Panc1 (cell line): Measurements from ENCODE around the gene GSTK1. TPM values are rescaled to one million over a fixed set of nuclear protein-coding genes. Genes with fewer than 3 reads are reported as not detected.

Experiments
- ATAC-seq: fragments of 200-7000 bp; cut with Tn5 transposase; 2 replicates; pipeline ENCODE4 v1.9.1; 2020; ENCODE audit warnings: mild to moderate bottlenecking, moderate library complexity
- BruUV-seq: library from RNA; stranded (reverse); fragments of 400-500 nt; replicated peaks from 2 replicates; lab custom pipeline; 2021; lab: Mats Ljungman, UMichigan
- CTCF ChIA-PET: fragments of 300-600 bp; sonication (Branson Sonifier 250); formaldehyde crosslinking; loops from one replicate; lab custom pipeline; 2022; ENCODE audit warnings: antibody characterized with exemption; lab: Charles Lee
- POLR2A ChIA-PET: fragments of 300-600 bp; sonication (Branson Sonifier 250); formaldehyde crosslinking; loops from one replicate; lab custom pipeline; 2022; ENCODE audit warnings: antibody characterized with exemption; lab: Charles Lee
- DNase-seq: peaks from one replicate; pipeline ENCODE4 v3.0.0-alpha.2; 2010; ENCODE audit warnings: low read depth, low spot score
- H3K27ac ChIP-seq: 2 replicates; pipeline ENCODE4 v1.5.1; 2011; ENCODE audit warnings: mild to moderate bottlenecking, low read length, inconsistent platforms
- H3K27me3 ChIP-seq: fragments of 200-500 bp; sonication (Bioruptor generic); 2 replicates; pipeline ENCODE4 v1.6.0; 2014; ENCODE audit warnings: low read length, inconsistent platforms; ENCODE audit not compliant: control insufficient read depth, insufficient read depth
- H3K36me3 ChIP-seq: fragments of 200-500 bp; sonication (Bioruptor generic); 2 replicates; pipeline ENCODE4 v1.5.1; 2014; ENCODE audit warnings: inconsistent platforms, mild to moderate bottlenecking, low read length, moderate library complexity; ENCODE audit not compliant: control insufficient read depth, insufficient read depth
- H3K4me1 ChIP-seq: 2 replicates; pipeline ENCODE4 v1.5.1; 2011; ENCODE audit warnings: inconsistent platforms, mild to moderate bottlenecking, low read length, moderate library complexity; ENCODE audit not compliant: control insufficient read depth, insufficient read depth
- H3K4me3 ChIP-seq, 2 experiments: 2 replicates each; pipeline ENCODE4 v1.5.1; 2011 to 2012; ENCODE audit warnings: low read depth in 2 of 2, low read length in 2 of 2, mild to moderate bottlenecking in 2 of 2, inconsistent platforms in 1 of 2, moderate library complexity in 1 of 2
- H3K9me3 ChIP-seq: fragments of 200-500 bp; sonication (Bioruptor generic); 2 replicates; pipeline ENCODE4 v1.5.1; 2014; ENCODE audit warnings: low read depth, mild to moderate bottlenecking, inconsistent platforms, low read length, moderate library complexity; ENCODE audit not compliant: control insufficient read depth, insufficient read depth
- POLR2AphosphoS5 ChIP-seq: IDR thresholded peaks from 2 replicates; pipeline ENCODE4 v1.6.1; 2012; ENCODE audit warnings: mild to moderate bottlenecking, low read depth, low read length, moderate library complexity
- SIN3A ChIP-seq: IDR thresholded peaks from 2 replicates; pipeline ENCODE4 v1.6.1; 2012; ENCODE audit warnings: low read depth, mild to moderate bottlenecking, low read length, moderate library complexity, borderline replicate concordance; ENCODE audit not compliant: insufficient read depth
- TCF7L2 ChIP-seq: IDR thresholded peaks from 2 replicates; pipeline ENCODE4 v1.6.1; 2011; ENCODE audit warnings: mild to moderate bottlenecking, low read depth, low read length, inconsistent platforms
- in situ Hi-C: cut with HindIII; loops from 2 replicates; pipeline ENCODE4 v1.10.0; 2016; ENCODE audit warnings: low sequenced_read_pairs, low pct_unique_long_range_greater_than_20kb
- intact Hi-C: fragments of 100-400 bp; cut with micrococcal nuclease; formaldehyde crosslinking; loops from one replicate; pipeline ENCODE4 v1.10.0; 2022; ENCODE audit not compliant: unreplicated experiment
- total RNA-seq: library from RNA; stranded (reverse); gene quantifications from one replicate; pipeline ENCODE4 v1.2.1, GENCODE V29; 2021; ENCODE audit not compliant: unreplicated experiment
- TF ChIP-seq, protein P1 (sequence below), 2 experiments: IDR thresholded peaks; 2 replicates each; pipeline ENCODE4 v1.6.1; 2011 to 2012; ENCODE audit warnings: low read depth in 2 of 2, control low read depth in 1 of 2, low read length in 1 of 2, mild to moderate bottlenecking in 1 of 2, moderate library complexity in 1 of 2; ENCODE audit not compliant: insufficient read depth in 1 of 2
- TF ChIP-seq, protein P2 (sequence below): fragments of 450-650 bp; IDR thresholded peaks from 2 replicates; pipeline ENCODE4 v1.5.1; 2017; ENCODE audit warnings: mild to moderate bottlenecking

GSTK1 gene
- total RNA-seq, 1 experiment from 2014 or later, result 100 TPM

DNA sequence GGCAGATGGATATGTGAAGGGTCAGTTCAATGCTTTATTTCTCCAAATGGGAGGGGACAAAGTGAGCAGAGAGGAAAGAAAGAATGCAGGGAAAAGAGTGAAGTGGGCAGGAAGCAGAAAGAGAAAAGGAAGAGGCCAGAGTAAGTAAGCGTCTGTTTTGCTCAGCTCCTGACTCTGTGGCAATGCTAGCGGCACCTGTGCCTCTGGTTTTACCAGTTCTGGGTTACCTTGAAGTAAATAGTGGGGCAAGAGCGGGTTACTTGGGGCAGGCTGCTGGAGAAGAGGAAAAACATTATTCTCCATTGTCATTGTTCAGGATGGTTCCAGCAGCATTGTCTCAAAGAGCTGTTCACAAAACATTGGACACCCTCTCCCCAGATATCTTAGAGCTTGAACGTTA is 39.5 kb upstream of the GSTK1 start:
- BruUV-seq, result no TSS peak
- ATAC-seq (no peak), DNase-seq (no peak)
- POLR2A ChIA-PET, result no interaction called here
- Histone ChIP-seq H3K9me3 (no peaks in the 10 kb centered on the region), H3K36me3 (no peaks in the 10 kb centered on the region), H3K27me3 (peaks cover 11% of the 10 kb centered on the region), H3K4me1 (no peaks in the 10 kb centered on the region), H3K4me3 (no peak overlapping the region), H3K27ac (no peak overlapping the region)
- in situ Hi-C loops (loop anchor here (25.0 kb wide), 1 partner anchor 211 kb away; no protein-coding TSS in a partner anchor), intact Hi-C loops (no loop called here)
- CTCF ChIA-PET, result no interaction called here
- TF ChIP-seq, protein P1, sequence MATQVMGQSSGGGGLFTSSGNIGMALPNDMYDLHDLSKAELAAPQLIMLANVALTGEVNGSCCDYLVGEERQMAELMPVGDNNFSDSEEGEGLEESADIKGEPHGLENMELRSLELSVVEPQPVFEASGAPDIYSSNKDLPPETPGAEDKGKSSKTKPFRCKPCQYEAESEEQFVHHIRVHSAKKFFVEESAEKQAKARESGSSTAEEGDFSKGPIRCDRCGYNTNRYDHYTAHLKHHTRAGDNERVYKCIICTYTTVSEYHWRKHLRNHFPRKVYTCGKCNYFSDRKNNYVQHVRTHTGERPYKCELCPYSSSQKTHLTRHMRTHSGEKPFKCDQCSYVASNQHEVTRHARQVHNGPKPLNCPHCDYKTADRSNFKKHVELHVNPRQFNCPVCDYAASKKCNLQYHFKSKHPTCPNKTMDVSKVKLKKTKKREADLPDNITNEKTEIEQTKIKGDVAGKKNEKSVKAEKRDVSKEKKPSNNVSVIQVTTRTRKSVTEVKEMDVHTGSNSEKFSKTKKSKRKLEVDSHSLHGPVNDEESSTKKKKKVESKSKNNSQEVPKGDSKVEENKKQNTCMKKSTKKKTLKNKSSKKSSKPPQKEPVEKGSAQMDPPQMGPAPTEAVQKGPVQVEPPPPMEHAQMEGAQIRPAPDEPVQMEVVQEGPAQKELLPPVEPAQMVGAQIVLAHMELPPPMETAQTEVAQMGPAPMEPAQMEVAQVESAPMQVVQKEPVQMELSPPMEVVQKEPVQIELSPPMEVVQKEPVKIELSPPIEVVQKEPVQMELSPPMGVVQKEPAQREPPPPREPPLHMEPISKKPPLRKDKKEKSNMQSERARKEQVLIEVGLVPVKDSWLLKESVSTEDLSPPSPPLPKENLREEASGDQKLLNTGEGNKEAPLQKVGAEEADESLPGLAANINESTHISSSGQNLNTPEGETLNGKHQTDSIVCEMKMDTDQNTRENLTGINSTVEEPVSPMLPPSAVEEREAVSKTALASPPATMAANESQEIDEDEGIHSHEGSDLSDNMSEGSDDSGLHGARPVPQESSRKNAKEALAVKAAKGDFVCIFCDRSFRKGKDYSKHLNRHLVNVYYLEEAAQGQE (IDR thresholded peaks at IDR 0.05; ENCODE audit: insufficient read depth in 1 of 2, low read depth in 2 of 2, low read length in 1 of 2), result no peak
- no peak for TF ChIP-seq SIN3A
- TF ChIP-seq, protein P2, sequence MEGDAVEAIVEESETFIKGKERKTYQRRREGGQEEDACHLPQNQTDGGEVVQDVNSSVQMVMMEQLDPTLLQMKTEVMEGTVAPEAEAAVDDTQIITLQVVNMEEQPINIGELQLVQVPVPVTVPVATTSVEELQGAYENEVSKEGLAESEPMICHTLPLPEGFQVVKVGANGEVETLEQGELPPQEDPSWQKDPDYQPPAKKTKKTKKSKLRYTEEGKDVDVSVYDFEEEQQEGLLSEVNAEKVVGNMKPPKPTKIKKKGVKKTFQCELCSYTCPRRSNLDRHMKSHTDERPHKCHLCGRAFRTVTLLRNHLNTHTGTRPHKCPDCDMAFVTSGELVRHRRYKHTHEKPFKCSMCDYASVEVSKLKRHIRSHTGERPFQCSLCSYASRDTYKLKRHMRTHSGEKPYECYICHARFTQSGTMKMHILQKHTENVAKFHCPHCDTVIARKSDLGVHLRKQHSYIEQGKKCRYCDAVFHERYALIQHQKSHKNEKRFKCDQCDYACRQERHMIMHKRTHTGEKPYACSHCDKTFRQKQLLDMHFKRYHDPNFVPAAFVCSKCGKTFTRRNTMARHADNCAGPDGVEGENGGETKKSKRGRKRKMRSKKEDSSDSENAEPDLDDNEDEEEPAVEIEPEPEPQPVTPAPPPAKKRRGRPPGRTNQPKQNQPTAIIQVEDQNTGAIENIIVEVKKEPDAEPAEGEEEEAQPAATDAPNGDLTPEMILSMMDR, result no peak

DNA sequence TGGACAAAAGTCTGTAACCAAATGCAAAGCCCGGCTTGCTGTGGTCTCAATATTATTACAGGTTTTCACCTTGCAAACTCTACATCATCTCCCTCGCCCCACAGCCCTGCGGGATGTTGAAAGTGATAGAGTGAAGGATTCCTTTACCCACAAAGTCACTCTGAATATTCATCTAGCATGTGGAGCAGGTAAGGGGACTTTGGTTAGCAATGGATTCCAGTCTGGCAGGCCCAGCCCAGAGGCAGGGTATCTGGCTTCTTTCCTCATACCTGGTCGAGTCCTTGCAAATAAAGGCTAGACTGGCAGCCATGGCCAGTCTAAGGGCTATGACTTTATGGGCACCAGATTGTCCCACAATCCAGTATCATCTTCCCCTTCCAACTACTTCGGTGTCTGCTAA is 38.2 kb upstream of the GSTK1 start:
- ChIA-PET POLR2A (no interaction called here), CTCF (no interaction called here)
- in situ Hi-C loops, result no loop called here
- intact Hi-C loops, result no loop called here
- Histone ChIP-seq H3K27ac (no peak overlapping the region), H3K27me3 (peaks cover 11% of the 10 kb centered on the region), H3K4me1 (no peaks in the 10 kb centered on the region), H3K9me3 (no peaks in the 10 kb centered on the region), H3K36me3 (no peaks in the 10 kb centered on the region), H3K4me3 (no peak overlapping the region)
- BruUV-seq, result no TSS peak
- no peak for TF ChIP-seq TCF7L2
- no peak for TF ChIP-seq POLR2AphosphoS5
- TF ChIP-seq, protein P1 (IDR thresholded peaks at IDR 0.05; ENCODE audit: insufficient read depth in 1 of 2, low read depth in 2 of 2, low read length in 1 of 2), result no peak
- TF ChIP-seq, protein P2, result no peak
- no peak for TF ChIP-seq SIN3A
- DNase-seq (no peak), ATAC-seq (no peak)
